ENCODE data around the gene RSRC1. TPM values are rescaled to one million over a fixed set of nuclear protein-coding genes. Genes with fewer than 3 reads are reported as not detected.
"Not testable (repeated sequence)": the region's sequence is repeated elsewhere in the genome, so short reads cannot be mapped to it uniquely, and the experiment has no call there.

Gene RSRC1
- total and polyA plus RNA-seq, 8 donors: 7.7 to 19.9 (median 10.2) TPM

GRCh38 chr3:158404131-158404718 is 294.3 kb downstream of the RSRC1 start:
- intact Hi-C loops (cut with DNase I): no loop called here
- Histone ChIP-seq H3K4me1 (no peaks in the 10 kb centered on the region), H3K36me3 (no peaks in the 10 kb centered on the region), H3K4me3 (no peak overlapping the region), H3K9me3 (no peaks in the 10 kb centered on the region), H3K27me3 (no peaks in the 10 kb centered on the region), H3K27ac (no peak overlapping the region)
- FAIRE-seq: no peak
- ATAC-seq: no peak
- 79 to 80% methylated on average over 1 of the region's 1 CpG for WGBS, 2 donors
- TF ChIP-seq CTCF (IDR thresholded peaks at IDR 0.05): no peak
- DNase-seq: no peak

GRCh38 chr3:158405507-158405906 is 295.6 kb downstream of the RSRC1 start:
- Histone ChIP-seq H3K27ac (no peak overlapping the region), H3K27me3 (no peaks in the 10 kb centered on the region), H3K4me3 (no peak overlapping the region), H3K4me1 (no peaks in the 10 kb centered on the region), H3K9me3 (no peaks in the 10 kb centered on the region), H3K36me3 (no peaks in the 10 kb centered on the region)
- DNase-seq (no peak), FAIRE-seq (no peak), ATAC-seq (no peak)
- intact Hi-C loops (cut with DNase I): no loop called here
- TF ChIP-seq CTCF (IDR thresholded peaks at IDR 0.05): no peak
- WGBS, 2 donors: 98% methylated on average over 2 of the region's 2 CpGs

- 59 to 61% methylated on average over 4 of the region's 4 CpGs for WGBS, 2 donors
- intact Hi-C loops (cut with DNase I): no loop called here
These were observed 298.1 kb downstream of the RSRC1 start for GRCh38 chr3:158407844-158408517.

GRCh38 chr3:158408518-158408897 is 298.6 kb downstream of the RSRC1 start:
- not testable (repeated sequence) for FAIRE-seq, H3K36me3 ChIP-seq
- whole genome bisulfite sequencing, 2 donors: 89% methylated on average over 5 of the region's 5 CpGs

More at GRCh38 chr3:158407844-158408517, 298.1 kb downstream of the RSRC1 start:
- no peak overlapping the region for H3K27ac ChIP-seq
- DNase-seq: no peak
- H3K36me3 ChIP-seq: no peaks in the 10 kb centered on the region
- no peaks in the 10 kb centered on the region for H3K27me3 ChIP-seq
- H3K4me3 ChIP-seq: no peak overlapping the region
- H3K9me3 ChIP-seq: no peaks in the 10 kb centered on the region
- no peaks in the 10 kb centered on the region for H3K4me1 ChIP-seq
- ATAC-seq: no peak
- TF ChIP-seq CTCF (IDR thresholded peaks at IDR 0.05): no peak
- FAIRE-seq: no peak

GRCh38 chr3:158418035-158418434 is 308.1 kb downstream of the RSRC1 start:
- ATAC-seq (no peak), FAIRE-seq (no peak)

More at GRCh38 chr3:158408518-158408897, 298.6 kb downstream of the RSRC1 start:
- intact Hi-C loops (cut with DNase I); H3K4me1 ChIP-seq; H3K9me3 ChIP-seq; H3K27ac ChIP-seq; H3K4me3 ChIP-seq; ATAC-seq; H3K27me3 ChIP-seq; DNase-seq: not testable (repeated sequence)

More at GRCh38 chr3:158418035-158418434, 308.1 kb downstream of the RSRC1 start:
- Histone ChIP-seq H3K4me1 (no peaks in the 10 kb centered on the region), H3K27me3 (no peaks in the 10 kb centered on the region), H3K4me3 (no peak overlapping the region), H3K27ac (no peak overlapping the region), H3K9me3 (no peaks in the 10 kb centered on the region), H3K36me3 (no peaks in the 10 kb centered on the region)
- no peak for DNase-seq
- TF ChIP-seq CTCF (IDR thresholded peaks at IDR 0.05): no peak
- intact Hi-C loops (cut with DNase I): no loop called here
